Stimulated activated effector memory CD8-positive, alpha-beta T cell treated with anti-CD3 and anti-CD28 coated beads, Interleukin-12 subunit alpha, Interleukin-12 subunit beta, amount 100 ng/mL, for 72 hours (primary cell): ENCODE measurements around the gene MRC2.

Experiments used
- ATAC-seq: fragments of 150-1000 bp; cut with Tn5 transposase; 2 replicates; pipeline ENCODE4 v1.10.0; 2021
- DNase-seq, 2 donors: peaks; one replicate each; pipeline ENCODE4 v3.0.0; 2021 to 2022; ENCODE audit warnings: low spot score in 2 of 2
- H3K27ac Mint-ChIP-seq: one replicate; pipeline ENCODE4 v1.8.0; 2022; ENCODE audit warnings: mild to moderate bottlenecking, mixed read lengths
- H3K36me3 Mint-ChIP-seq: one replicate; pipeline ENCODE4 v1.8.0; 2022; ENCODE audit warnings: mild to moderate bottlenecking, mixed read lengths
- H3K4me1 Mint-ChIP-seq: one replicate; pipeline ENCODE4 v1.8.0; 2022; ENCODE audit warnings: mixed read lengths
- H3K4me3 Mint-ChIP-seq: one replicate; pipeline ENCODE4 v1.8.0; 2022; ENCODE audit warnings: mild to moderate bottlenecking, mixed read lengths
- H3K9me3 Mint-ChIP-seq: one replicate; pipeline ENCODE4 v1.8.0; 2022; ENCODE audit warnings: mixed read lengths

MRC2 gene

DNA sequence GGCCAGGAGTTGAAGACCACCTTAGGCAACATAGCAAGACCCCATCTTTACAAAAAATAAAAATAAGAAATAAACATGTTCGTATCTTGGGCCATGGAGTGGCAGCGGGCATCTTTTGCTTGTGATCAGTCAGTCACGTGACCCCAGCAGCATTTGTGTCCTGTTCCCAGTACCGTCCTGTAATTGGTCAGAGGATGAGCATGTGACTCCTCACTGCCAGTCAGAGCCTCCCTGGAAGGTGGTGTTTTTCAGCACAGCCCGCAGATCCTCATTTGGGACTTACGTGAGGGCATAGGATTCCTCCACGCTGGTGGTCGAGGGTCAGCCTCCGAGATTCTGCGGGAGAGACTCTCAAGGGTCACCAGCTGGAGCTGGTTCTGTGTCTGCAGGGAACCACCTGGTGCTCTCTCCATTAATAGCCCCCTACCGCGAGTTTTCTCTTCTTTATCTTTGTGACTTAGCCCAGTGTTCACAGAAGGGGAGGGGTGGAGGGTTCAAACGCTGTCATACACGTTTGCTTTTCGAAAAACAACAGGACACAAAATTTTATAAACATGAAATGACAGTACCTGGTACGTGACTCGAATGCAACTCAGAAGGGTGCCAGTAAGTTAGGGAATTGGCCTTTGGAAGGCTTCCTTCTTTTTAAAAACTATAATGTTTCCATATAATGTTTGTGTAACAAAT, 17.2 kb downstream of the MRC2 start:
- Mint-ChIP-seq H3K36me3 (no peaks in the 10 kb centered on the region), H3K4me1 (peaks cover 8% of the 10 kb centered on the region), H3K9me3 (no peaks in the 10 kb centered on the region), H3K27ac (no peak overlapping the region), H3K4me3 (no peak overlapping the region)
- DNase-seq (no peak), ATAC-seq (no peak)

DNA sequence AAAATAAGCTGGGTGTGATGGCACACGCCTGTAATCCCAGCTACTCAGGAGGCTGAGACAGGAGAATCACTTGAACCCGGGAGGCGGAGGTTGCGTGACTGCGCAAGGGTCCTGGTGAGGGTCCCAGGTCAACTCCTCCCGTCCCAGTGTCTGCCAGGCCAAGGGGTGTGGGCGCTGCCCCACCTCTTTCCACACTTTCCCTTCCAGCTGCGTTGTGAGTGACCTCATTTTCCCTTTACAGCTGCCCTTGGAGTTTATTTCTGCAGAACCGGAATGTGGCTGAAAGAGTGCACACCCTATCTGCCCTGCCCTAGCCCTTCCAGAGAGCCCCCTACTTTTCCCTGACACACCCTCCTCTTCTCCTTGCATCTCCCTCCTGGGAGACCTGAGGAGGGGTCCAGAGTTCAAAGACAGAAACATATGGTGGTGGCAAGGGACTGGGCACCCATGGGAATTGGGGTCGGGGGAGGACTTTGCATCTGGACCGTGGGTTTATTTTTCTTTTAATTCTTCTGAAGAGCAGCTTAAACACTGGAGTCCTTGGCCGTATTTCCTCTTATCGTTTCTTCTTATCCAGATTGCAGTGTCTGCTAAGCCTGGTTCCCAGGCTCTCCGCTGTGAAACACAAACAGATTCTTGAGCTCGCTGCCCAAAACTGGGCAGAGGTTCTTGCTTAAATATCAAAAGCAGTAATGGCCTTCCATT, 20.9 kb downstream of the MRC2 start:
- DNase-seq (no peak), ATAC-seq (no peak)
- Mint-ChIP-seq H3K4me3 (no peak overlapping the region), H3K27ac (no peak overlapping the region), H3K4me1 (peaks cover 19% of the 10 kb centered on the region), H3K9me3 (no peaks in the 10 kb centered on the region), H3K36me3 (peaks cover 3% of the 10 kb centered on the region)

GRCh38 chr17:62648956-62649294, 21.5 kb downstream of the MRC2 start:
- no peaks in the 10 kb centered on the region for H3K9me3 Mint-ChIP-seq
- no peak overlapping the region for H3K27ac Mint-ChIP-seq
- peaks cover 6% of the 10 kb centered on the region for H3K36me3 Mint-ChIP-seq
- DNase-seq, result no peak
- ATAC-seq, result no peak
- peaks cover 21% of the 10 kb centered on the region for H3K4me1 Mint-ChIP-seq
- no peak overlapping the region for H3K4me3 Mint-ChIP-seq

DNA sequence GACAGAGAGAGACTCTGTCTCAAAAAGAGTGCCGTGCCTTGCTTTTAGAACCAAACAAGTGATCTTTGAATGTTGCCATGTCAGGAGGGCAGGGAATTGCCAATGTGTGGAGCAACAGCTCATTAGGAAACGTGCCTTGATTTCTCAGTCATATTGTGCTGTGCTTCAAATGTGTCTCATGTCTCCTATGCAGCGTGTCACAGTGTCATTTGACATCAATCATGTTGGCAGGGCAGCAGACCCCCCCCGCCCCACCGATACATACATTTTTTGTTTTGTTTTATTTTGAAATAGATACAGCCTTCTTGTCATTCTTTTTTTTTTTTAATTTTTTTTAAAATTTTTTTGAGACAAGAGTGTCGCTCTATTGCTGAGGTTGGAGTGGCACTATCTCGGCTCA, 22.1 kb downstream of the MRC2 start:
- Mint-ChIP-seq H3K27ac (no peak overlapping the region), H3K4me3 (no peak overlapping the region)
- ATAC-seq, result no peak

GRCh38 chr17:62650587-62650986, 23.1 kb downstream of the MRC2 start:
- no peak for ATAC-seq
- peaks cover 28% of the 10 kb centered on the region for H3K4me1 Mint-ChIP-seq
- no peaks in the 10 kb centered on the region for H3K9me3 Mint-ChIP-seq
- no peak overlapping the region for H3K27ac Mint-ChIP-seq
- no peak for DNase-seq
- peaks cover 6% of the 10 kb centered on the region for H3K36me3 Mint-ChIP-seq
- H3K4me3 Mint-ChIP-seq, result no peak overlapping the region

More for the DNA sequence above, 22.1 kb downstream of the MRC2 start:
- no peaks in the 10 kb centered on the region for H3K9me3 Mint-ChIP-seq
- H3K36me3 Mint-ChIP-seq, result peaks cover 6% of the 10 kb centered on the region
- peaks cover 27% of the 10 kb centered on the region for H3K4me1 Mint-ChIP-seq
- no peak for DNase-seq

GRCh38 chr17:62652251-62653001, 25.0 kb downstream of the MRC2 start:
- Mint-ChIP-seq H3K4me1 (peaks cover 28% of the 10 kb centered on the region), H3K36me3 (peaks cover 6% of the 10 kb centered on the region), H3K27ac (peak overlapping the region; percentile 80), H3K9me3 (no peaks in the 10 kb centered on the region), H3K4me3 (peak overlapping the region; percentile 83)
- no peak for ATAC-seq
- DNase-seq, result peak; percentile 17 to 61

DNA sequence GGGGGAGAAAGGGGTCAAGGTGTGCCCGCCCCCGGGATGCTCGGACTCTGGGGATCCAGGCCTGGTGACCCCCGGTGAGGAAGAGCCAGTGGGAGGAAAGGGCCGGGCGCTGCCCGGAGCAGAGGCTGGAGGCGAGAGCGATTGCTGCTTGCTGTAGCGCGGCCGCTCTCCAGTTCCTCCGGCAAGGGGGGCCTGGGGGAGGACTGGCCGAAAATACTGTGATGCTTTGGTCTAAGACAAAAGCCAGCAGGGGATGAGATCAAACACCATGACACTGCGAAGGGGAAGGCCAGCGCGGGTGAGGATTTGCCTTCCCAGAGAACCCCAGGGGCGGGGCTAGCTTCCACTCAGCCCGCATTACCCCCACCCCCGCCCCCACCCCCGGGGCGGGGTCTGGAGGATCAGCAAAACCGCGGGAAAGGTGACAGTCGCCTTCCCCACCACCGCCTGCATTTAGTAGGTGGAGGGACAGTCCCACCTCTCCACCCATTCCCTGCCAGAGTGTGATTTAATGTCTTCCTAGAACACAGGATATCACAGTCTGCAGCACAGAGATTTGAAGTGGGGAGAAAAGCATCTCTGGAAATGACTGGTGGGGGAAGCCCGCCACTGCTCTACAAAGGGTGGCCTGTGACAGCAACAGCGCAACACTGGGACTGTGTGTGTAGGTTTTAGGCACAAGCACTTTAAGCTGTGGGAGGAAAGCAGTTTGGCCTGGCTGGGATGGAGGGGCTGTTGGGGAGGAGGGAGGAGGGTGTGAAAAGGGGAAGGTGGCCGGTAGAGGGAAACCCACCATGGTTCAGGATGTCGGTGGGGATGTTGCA, 25.7 kb downstream of the MRC2 start:
- DNase-seq (peak; percentile 76 to 92), ATAC-seq (peak; percentile 97)
- Mint-ChIP-seq H3K4me1 (peaks cover 28% of the 10 kb centered on the region), H3K4me3 (peak overlapping the region; percentile 83), H3K9me3 (no peaks in the 10 kb centered on the region), H3K36me3 (peaks cover 6% of the 10 kb centered on the region), H3K27ac (peak overlapping the region; percentile 80)

- Mint-ChIP-seq H3K27ac (peak overlapping the region; percentile 80), H3K4me3 (peak overlapping the region; percentile 83), H3K4me1 (peaks cover 28% of the 10 kb centered on the region), H3K9me3 (no peaks in the 10 kb centered on the region), H3K36me3 (peaks cover 6% of the 10 kb centered on the region)
- no peak for DNase-seq
- ATAC-seq, result peak; percentile 3
Observed at GRCh38 chr17:62653826-62654761, 26.6 kb downstream of the MRC2 start.

GRCh38 chr17:62655656-62656055, 28.2 kb downstream of the MRC2 start:
- Mint-ChIP-seq H3K9me3 (peaks cover 5% of the 10 kb centered on the region), H3K36me3 (peaks cover 6% of the 10 kb centered on the region), H3K27ac (no peak overlapping the region), H3K4me3 (no peak overlapping the region), H3K4me1 (peaks cover 28% of the 10 kb centered on the region)
- ATAC-seq, result no peak
- no peak for DNase-seq

- Mint-ChIP-seq H3K4me1 (peaks cover 28% of the 10 kb centered on the region), H3K4me3 (no peak overlapping the region), H3K27ac (no peak overlapping the region), H3K9me3 (peaks cover 12% of the 10 kb centered on the region), H3K36me3 (peaks cover 6% of the 10 kb centered on the region)
- DNase-seq (no peak), ATAC-seq (no peak)
Observed at GRCh38 chr17:62656446-62656845, 29.0 kb downstream of the MRC2 start.

- no peak overlapping the region for H3K27ac Mint-ChIP-seq
- no peak for ATAC-seq
- H3K9me3 Mint-ChIP-seq, result peaks cover 13% of the 10 kb centered on the region
- peaks cover 22% of the 10 kb centered on the region for H3K4me1 Mint-ChIP-seq
- DNase-seq, result no peak
- peaks cover 6% of the 10 kb centered on the region for H3K36me3 Mint-ChIP-seq
- H3K4me3 Mint-ChIP-seq, result no peak overlapping the region
Observed at GRCh38 chr17:62657145-62657665, 29.7 kb downstream of the MRC2 start.

DNA sequence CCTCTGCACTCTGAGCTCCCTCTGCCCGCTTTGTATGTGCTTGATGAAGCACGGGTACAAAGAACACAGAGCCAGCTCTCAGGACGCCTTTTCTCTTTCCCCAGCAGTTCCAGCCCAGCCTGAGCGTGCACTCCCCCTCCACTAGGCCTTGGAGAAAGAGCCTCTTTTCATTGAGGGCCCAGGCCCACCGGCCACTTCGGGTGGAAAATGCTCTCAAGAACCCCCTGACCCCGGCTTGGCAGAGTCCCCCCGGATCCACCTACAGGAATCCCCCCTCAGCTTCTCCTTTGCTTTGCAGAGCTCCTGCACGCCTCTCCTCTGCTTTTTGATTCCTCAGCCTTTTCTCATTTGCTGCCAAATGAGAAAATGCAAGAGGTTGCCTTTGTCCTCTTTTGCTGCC, 30.2 kb downstream of the MRC2 start:
- no peak for DNase-seq
- H3K4me3 Mint-ChIP-seq, result no peak overlapping the region
- no peak overlapping the region for H3K27ac Mint-ChIP-seq
- H3K9me3 Mint-ChIP-seq, result peaks cover 13% of the 10 kb centered on the region
- no peak for ATAC-seq
- peaks cover 6% of the 10 kb centered on the region for H3K36me3 Mint-ChIP-seq
- H3K4me1 Mint-ChIP-seq, result peaks cover 18% of the 10 kb centered on the region

GRCh38 chr17:62658136-62658920, 30.9 kb downstream of the MRC2 start:
- Mint-ChIP-seq H3K9me3 (peaks cover 13% of the 10 kb centered on the region), H3K4me3 (no peak overlapping the region), H3K27ac (no peak overlapping the region), H3K36me3 (peaks cover 4% of the 10 kb centered on the region), H3K4me1 (peaks cover 13% of the 10 kb centered on the region)
- DNase-seq, result no peak
- ATAC-seq, result no peak
